GM19043 (cell line): Measurements from ENCODE around the gene C11orf71.
A peak's percentile ranks its signal among the peaks of the same experiment; 100 is the strongest.

Source experiments
- ATAC-seq: cut with Tn5 transposase; IDR thresholded peaks from one replicate; pipeline ENCODE4 v1.9.1; 2021; ENCODE audit warnings: low read depth; ENCODE audit not compliant: unreplicated experiment

Gene C11orf71

DNA sequence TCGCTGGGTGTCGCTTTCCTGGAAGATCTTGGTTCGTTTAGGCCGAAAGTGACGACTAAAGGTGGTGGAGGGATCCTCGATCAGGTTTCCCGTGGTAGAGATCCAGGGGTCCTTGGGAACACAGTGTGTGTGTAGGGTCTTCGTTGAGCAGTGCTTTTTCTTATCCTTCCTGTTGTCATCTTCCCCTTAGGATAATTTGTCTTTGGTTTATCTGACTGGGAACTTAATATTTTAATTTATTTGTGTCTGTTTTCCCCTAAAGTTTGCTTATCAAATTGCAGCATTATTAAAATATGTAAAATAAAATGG, 558 bp upstream of the C11orf71 start:
- no peak for ATAC-seq

DNA sequence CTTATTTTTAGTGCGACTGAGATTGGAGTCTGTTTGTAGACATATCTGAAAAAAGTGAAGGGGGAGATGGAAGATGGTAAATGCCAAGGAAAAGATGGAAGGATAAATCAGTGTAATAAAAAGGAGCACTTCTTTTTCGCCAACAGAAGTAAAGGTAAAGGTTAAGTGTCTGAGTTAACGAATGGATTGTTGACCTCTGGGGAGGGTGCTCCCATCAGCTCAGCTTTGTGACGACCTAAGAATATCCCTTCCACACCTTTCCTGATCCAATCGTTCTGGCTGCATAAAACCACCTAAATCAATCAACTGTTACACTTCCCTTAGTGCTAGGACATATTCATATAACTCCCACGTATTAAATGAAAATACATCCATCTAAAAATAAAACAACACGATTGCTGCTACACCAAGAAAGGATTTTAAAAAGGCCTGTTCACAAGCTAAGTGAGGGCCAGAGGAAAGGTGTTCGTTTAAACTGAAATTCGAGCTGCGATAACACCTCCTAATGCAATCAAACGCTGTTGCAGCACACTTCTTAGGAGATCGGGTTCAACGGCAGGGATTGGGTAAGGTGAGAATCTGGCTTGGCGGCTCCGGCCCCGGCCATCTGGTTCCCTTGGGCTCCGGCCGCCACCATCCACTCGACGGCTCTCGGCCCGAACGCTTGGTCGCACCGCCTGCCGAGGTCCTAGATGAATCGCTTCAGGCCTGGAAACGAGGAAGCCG, 658 bp downstream of the C11orf71 start:
- ATAC-seq: peak; percentile 24

- no peak for ATAC-seq
Observed at GRCh38 chr11:114398303-114398920, 1.9 kb downstream of the C11orf71 start.

DNA sequence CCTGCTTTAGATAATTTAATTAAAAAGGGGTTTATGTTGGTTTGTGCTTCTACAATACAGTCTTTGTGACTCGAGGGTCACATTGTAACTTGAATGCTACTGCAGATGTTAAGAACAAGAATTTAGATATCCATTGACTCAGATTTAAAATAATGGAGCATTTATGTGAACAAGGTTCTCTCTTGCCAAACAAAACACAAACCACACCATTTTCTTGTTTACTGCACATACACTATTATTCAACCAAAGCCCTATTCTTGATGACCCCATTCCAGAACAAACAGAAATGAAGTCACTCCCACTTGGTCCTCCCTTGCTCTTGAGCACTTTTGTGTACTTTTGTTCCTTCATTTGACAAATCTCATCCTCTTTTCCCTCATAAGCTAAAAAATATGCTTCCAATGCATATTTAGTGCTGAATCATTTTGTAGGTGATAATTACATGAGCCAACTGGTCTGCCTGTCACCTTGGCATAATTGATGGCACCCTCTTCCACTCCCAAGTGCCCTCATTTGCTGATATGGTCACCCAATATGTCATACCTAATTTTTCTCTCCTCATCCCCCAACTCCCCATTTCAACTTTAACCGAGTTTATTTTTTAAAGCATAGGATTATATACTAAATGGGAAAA, 2.8 kb downstream of the C11orf71 start:
- ATAC-seq: no peak

DNA sequence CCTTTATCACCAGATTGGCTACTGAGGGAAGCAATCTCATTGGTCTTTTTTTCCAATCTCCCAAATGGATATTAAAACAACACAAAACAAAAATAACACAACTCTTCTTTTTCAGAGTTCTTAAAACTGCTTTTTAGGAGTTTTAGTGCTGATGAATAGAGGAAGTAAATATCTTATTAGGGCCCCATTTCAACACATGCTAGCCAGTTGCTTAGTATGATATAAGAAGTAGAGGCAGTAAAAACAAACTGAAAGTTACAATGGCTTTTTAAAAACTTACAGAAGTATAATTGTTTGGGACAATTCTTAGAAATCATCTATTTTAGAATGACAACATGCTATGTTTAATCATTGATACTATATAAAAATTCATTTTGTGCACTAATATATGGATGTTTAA, 3.4 kb downstream of the C11orf71 start:
- ATAC-seq: no peak

DNA sequence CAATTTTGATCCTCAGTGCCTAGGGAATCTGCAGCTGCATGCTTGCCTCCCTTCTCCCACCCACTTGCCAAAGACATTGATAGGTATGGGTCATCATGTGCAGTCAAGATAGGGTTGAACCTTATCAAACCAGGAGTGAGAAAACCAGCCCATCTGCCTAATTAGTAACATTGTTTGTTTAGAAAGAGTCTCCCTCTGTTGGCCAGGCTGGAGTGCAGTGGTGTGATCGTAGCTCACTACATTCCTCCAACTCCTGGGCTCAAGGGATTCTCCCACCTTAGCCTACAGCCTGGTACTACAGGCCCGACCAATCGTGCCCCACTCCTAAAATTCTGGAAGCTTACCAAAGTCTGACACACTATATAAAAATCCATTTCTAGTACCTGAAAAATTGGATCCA, 4.6 kb downstream of the C11orf71 start:
- ATAC-seq: no peak

GRCh38 chr11:114392735-114393667, 7.3 kb downstream of the C11orf71 start:
- ATAC-seq: no peak

GRCh38 chr11:114386545-114386944, 13.8 kb downstream of the C11orf71 start:
- no peak for ATAC-seq

DNA sequence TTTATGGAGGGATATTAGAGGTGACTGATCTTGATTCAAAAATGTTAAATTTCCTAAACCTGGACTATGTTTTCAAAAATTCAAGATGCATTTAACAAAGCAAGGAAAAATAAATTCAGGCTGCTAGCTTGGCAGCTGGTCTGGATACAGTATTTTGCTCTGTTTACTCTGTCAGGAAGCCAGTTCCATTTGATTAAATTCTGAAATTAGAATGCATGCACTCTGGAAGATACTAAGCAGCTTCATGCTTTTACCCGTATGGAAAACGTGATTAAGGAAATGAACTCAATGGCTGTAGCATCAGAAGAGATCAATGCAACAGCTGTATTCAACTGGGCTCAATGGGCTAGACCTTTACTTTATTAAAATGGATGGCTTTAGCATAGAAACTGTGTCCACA, 14.2 kb downstream of the C11orf71 start:
- no peak for ATAC-seq

DNA sequence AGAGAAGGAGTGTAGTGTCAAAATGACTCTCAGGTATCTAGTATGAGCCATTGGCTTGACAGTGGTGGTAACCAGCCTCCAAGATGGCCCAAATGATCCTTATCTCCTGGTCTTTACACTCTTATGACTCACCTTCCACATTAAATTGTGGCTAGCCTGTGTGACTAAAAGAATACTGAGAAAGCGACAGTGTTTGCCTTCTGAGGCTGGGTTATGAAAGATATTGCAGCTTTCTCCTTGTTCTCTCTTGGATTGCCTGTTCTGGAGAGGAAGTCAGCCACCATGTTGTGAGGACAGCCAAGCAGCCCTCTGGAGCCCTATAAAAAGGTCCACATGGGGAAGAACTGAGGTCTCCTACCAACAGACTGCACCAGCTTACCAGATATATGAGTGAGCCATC, 15.8 kb downstream of the C11orf71 start:
- ATAC-seq: no peak

- no peak for ATAC-seq
Observed at GRCh38 chr11:114382509-114382908, 17.8 kb downstream of the C11orf71 start.

GRCh38 chr11:114379394-114380069, 20.8 kb downstream of the C11orf71 start:
- ATAC-seq: no peak

GRCh38 chr11:114377612-114378267, 22.6 kb downstream of the C11orf71 start:
- no peak for ATAC-seq

GRCh38 chr11:114375052-114375451, 25.3 kb downstream of the C11orf71 start:
- ATAC-seq: no peak

GRCh38 chr11:114368918-114369680, 31.2 kb downstream of the C11orf71 start:
- no peak for ATAC-seq

DNA sequence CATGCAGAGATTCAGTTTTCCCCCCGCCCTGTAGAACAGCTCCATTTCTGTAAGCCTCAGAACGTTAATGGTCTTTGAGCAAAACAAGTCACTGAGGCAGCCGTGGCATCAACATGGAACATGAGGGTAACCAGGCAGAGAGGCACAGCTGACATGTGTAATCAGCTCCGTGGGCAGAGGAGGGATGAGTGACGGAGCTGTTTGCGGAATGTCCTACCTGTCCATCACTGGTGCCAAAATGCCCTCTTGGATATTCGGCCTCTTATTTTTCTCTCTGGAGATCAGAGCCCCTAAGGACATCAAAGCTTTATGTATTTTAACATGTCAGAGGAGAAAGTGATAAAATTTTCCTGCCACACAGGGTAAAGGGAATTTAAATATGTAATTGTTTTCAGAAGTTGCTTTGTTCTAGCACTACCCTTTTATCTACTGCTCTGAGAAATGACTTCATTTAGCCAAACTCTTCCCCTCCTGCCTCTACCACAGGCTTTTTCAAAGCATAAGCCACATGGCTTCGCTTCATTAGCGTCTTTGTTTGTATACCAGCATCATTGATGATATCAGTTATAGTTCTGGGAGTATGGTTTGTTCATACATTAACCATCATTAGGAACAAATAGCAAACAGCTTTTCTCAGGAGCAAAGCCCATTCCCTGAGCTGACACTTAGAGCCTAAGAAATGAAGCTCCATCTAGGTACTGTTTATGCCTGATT, 32.9 kb downstream of the C11orf71 start:
- no peak for ATAC-seq

- ATAC-seq: no peak
Observed at GRCh38 chr11:114366331-114367243, 33.7 kb downstream of the C11orf71 start.

- ATAC-seq: no peak
Observed at GRCh38 chr11:114362958-114363357, 37.4 kb downstream of the C11orf71 start.
